HG03139 (cell line): ENCODE results near the gene MIF.

ENCODE experiments used
- ATAC-seq: cut with Tn5 transposase; IDR thresholded peaks from one replicate; pipeline ENCODE4 v1.9.1; 2021; ENCODE audit not compliant: unreplicated experiment

MIF gene

GRCh38 chr22:23875801-23876200 lies 18.4 kb upstream of the MIF start:
- no peak for ATAC-seq

DNA sequence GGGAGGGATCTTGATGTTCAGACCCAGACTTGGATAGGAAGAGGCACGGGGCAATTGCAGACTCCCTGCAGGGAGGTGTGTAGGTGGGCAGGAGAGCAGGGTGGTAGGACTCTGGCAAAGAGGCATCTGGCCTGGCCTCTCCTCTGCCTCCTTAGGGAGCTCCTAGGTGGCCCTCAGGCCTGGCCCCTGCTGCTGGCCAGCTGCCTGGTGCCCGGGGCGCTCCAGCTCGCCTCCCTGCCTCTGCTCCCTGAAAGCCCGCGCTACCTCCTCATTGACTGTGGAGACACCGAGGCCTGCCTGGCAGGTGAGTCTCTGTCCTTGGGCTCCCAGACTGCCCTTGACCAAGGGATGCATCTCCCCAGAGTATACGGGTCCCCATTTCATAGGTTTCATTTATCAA lies 16.6 kb upstream of the MIF start:
- no peak for ATAC-seq

DNA sequence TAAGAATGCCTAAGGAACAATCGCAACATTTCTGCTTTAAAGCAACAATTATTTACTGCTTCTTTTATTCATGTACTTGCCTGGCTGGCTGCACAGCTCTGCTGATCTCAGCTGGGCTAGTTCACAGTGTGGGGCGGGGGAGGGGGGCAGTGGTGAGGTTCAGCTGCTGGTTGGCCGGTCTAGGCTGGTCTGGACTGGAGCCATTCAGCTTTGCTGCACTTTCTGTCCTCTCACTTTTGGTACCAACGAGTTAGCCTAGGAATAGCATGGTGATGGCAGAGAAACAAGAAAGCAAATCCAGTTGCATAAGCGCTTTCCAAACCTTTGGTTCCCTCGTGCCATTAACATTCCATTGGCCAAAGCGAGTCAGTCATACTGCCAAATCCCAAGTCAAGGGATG lies 16.0 kb upstream of the MIF start:
- no peak for ATAC-seq

GRCh38 chr22:23882370-23882769 lies 11.8 kb upstream of the MIF start:
- no peak for ATAC-seq

GRCh38 chr22:23883658-23884057 lies 10.5 kb upstream of the MIF start:
- no peak for ATAC-seq

DNA sequence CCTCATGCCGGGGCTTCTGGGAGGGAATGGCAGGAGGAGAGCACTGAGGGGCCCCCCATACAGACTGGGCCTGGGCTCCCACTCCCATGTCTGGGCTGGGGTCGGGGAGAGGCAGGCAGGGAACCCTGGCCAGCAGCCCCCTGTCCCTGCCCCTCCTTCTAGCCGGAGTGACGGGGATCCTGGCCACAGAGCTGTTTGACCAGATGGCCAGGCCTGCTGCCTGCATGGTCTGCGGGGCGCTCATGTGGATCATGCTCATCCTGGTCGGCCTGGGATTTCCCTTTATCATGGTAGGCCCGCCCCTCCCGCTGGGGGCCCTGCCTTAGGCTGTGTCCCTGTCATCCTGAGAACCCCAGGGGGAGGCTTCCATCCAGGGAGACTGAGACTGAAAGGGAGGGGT lies 10.0 kb upstream of the MIF start:
- no peak for ATAC-seq

DNA sequence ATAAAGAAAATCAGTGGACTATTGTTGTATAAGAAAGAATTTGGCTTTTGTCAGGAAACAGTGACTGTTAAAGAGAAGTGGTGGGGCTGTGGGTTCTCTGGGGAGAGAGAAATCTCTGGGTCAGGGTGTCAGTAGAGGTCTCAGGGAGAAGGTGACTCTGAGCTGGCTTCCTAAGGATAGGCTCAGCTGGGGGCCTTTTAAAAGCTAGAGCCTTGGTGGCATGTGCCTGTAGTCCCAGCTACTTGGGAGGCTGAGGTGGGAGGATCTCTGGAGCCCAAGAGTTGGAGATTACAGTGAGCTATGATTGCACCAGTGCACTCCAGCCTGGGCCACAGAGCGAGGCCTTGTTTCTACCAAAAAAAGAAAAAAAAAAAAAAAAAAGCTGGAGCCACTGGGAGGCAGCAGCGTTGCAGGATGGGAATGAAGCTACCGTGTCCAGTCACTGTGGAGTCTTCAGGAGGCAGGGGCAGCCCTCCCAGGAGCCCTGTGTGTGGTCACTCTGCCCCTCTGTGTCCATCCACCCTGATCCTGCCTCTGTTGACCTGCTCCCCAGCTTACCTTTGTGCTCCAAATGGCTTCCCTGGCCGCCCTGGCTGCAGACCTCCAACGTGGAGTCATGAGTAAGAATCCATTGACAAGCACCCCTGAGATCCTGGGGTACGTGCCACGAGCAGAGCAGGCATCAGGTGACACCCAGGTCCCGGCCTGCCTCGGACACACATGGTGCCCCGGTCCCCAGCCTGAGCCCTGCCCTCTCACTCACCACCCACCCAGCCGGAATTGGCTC lies 5.4 kb upstream of the MIF start:
- no peak for ATAC-seq

GRCh38 chr22:23889620-23890019 lies 4.6 kb upstream of the MIF start:
- no peak for ATAC-seq

DNA sequence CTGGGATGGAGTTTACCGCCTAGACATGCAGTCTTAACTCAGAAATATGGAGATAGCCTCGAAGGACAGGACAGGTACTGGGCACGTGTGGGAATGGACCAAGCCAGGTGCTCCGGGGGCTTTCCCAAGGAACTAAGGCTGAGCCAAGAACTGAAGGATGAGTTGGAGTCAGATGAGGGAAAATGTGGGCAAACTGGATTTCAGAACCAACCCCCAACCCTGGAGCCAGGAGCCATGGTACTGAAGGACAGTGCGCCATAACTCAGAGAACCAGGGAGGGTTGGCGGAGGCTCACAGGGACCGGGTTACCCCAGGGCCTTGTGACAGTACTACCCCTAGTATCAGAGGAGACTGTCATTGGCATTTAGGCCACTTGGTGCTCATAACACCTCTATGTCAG lies 2.5 kb upstream of the MIF start:
- ATAC-seq: no peak

- ATAC-seq: no peak
Observed at GRCh38 chr22:23892130-23892529, 2.1 kb upstream of the MIF start.

- ATAC-seq: no peak
Observed at GRCh38 chr22:23892706-23893105, 1.5 kb upstream of the MIF start.

GRCh38 chr22:23893121-23893944 lies 850 bp upstream of the MIF start:
- no peak for ATAC-seq

GRCh38 chr22:23894710-23895598 lies 771 bp downstream of the MIF start:
- peak; percentile 19 for ATAC-seq

GRCh38 chr22:23895599-23896144 lies 1.5 kb downstream of the MIF start:
- ATAC-seq: no peak

DNA sequence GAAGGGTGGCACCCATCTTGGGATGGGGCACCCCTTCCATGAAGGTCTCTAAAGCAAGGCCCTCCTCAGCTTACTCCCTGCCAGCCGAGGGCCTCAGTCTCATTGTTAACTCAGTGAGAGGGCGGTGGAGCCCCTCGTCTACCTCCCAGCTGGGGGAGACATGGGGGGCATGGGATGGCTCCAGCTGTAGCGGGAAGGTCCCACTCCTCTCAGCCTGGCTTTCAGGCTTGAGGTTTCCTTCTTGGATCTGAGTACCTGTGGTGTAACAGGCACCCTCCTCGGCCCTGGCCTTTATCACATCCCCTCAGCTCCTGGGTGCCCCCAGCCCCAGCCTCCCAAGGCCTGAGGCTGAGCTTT lies 2.0 kb downstream of the MIF start:
- no peak for ATAC-seq

GRCh38 chr22:23896523-23897186 lies 2.5 kb downstream of the MIF start:
- ATAC-seq: no peak

- ATAC-seq: no peak
Observed at GRCh38 chr22:23897320-23897719, 3.1 kb downstream of the MIF start.

GRCh38 chr22:23898006-23898974 lies 4.1 kb downstream of the MIF start:
- no peak for ATAC-seq

DNA sequence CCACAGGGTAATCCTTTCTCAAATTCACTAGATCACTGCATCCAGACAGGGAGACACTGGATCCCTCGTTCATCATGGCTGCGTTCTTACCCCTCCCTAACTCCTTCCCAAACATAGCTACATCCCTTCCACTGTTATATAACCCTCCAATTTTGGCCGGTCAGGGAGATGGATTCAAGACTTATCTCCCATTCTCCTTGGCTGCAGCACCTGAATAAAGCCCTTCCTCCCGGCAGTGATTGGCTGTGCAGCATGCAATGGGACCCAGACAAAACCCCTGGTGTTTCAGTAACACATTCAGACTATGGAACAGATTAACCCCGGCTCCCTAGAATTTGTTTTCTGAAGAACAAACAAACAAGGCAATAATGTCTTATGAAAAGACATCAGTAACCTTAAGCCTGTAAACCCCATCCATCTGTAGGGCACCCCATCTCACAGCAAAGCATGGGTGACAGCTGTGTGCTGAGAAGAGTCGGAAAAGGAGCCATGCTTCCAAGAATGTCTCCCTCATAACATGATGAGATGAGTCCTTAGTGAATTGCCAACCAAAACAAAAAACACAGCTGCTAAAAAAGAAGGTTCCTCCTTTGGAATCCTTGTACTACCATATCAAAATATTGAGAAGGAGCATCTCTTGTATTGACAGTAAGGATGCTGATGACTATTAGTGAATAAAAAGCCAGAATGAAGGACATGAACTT lies 5.0 kb downstream of the MIF start:
- no peak for ATAC-seq
